CD4-positive, alpha-beta T cell (primary cell): Measurements from ENCODE around the gene SERTM2. TPM values are rescaled to one million over a fixed set of nuclear protein-coding genes. Genes with fewer than 3 reads are reported as not detected.

Source experiments
- ATAC-seq: fragments of 200-7000 bp; cut with Tn5 transposase; one replicate; pipeline ENCODE4 v1.10.0; 2022; ENCODE audit warnings: mild to moderate bottlenecking; ENCODE audit not compliant: poor library complexity
- CTCF ChIA-PET: fragments of 350-600 bp; sonication (Branson Sonifier 250); formaldehyde crosslinking; loops from one replicate; lab custom pipeline; 2021; ENCODE audit warnings: antibody characterized with exemption, inconsistent platforms; lab: Charles Lee
- POLR2A ChIA-PET: fragments of 350-600 bp; sonication (Branson Sonifier 250); formaldehyde crosslinking; loops from one replicate; lab custom pipeline; 2021; ENCODE audit warnings: antibody characterized with exemption, inconsistent platforms; lab: Charles Lee
- DNase-seq, 14 experiments: peaks; one replicate each; pipeline ENCODE4 v3.0.0-alpha.2; 2013 to 2020; ENCODE audit warnings: mixed read lengths in 2 of 14
- H3K27ac ChIP-seq, 2 donors: one replicate each; pipeline versions ENCODE4 v1.5.1 to v1.7.0; 2013; ENCODE audit warnings: low read length in 2 of 2, low read depth in 1 of 2, mild to moderate bottlenecking in 1 of 2
- H3K27me3 ChIP-seq, 2 experiments: 1 replicate in 1 of 2; 2 replicates in 1 of 2; pipeline versions ENCODE4 v1.6.1 to v1.7.0; 2013; ENCODE audit warnings: low read length in 2 of 2, control low read depth in 1 of 2, mild to moderate bottlenecking in 1 of 2, moderate library complexity in 1 of 2; ENCODE audit not compliant: insufficient read depth in 2 of 2, control insufficient read depth in 1 of 2
- H3K36me3 ChIP-seq: one replicate; pipeline ENCODE4 v1.6.1; 2013; ENCODE audit warnings: low read length, control low read depth; ENCODE audit not compliant: insufficient read depth
- H3K4me1 ChIP-seq: one replicate; pipeline ENCODE4 v1.6.1; 2013; ENCODE audit warnings: low read length, control low read depth; ENCODE audit not compliant: insufficient read depth
- H3K4me3 ChIP-seq: one replicate; pipeline ENCODE4 v1.5.1; 2013; ENCODE audit warnings: mild to moderate bottlenecking, low read length, moderate library complexity
- H3K9me3 ChIP-seq, 2 experiments: 1 replicate in 1 of 2; 2 replicates in 1 of 2; pipeline versions ENCODE4 v1.6.1 to v1.7.0; 2013; ENCODE audit warnings: low read length in 2 of 2, mild to moderate bottlenecking in 2 of 2, control low read depth in 1 of 2, moderate library complexity in 1 of 2; ENCODE audit not compliant: control insufficient read depth in 1 of 2, insufficient read depth in 1 of 2
- H3K27ac Mint-ChIP-seq: one replicate; pipeline ENCODE4 v1.8.0; 2020; ENCODE audit warnings: mixed read lengths
- H3K27me3 Mint-ChIP-seq: one replicate; pipeline ENCODE4 v1.8.0; 2021; ENCODE audit warnings: mixed read lengths
- H3K36me3 Mint-ChIP-seq: one replicate; pipeline ENCODE4 v1.8.0; 2021; ENCODE audit warnings: low read depth, mixed read lengths
- H3K4me1 Mint-ChIP-seq: one replicate; pipeline ENCODE4 v1.8.0; 2021; ENCODE audit warnings: low read depth, mixed read lengths
- H3K4me3 Mint-ChIP-seq: one replicate; pipeline ENCODE4 v1.8.0; 2020; ENCODE audit warnings: mild to moderate bottlenecking, mixed read lengths
- H3K9me3 Mint-ChIP-seq: one replicate; pipeline ENCODE4 v1.8.0; 2020; ENCODE audit warnings: mixed read lengths
- intact Hi-C, 2 experiments: fragments of 100-400 bp; cut with DNase I in 1 of 2; cut with micrococcal nuclease in 1 of 2; formaldehyde crosslinking; loops; one replicate each; pipeline versions ENCODE4 v1.15.1 to v1.9.0; 2023 to 2025; cut with DNase I, micrococcal nuclease
- total RNA-seq, 174 experiments: library from RNA in 2 of 174; stranded (reverse) in 2 of 174; gene quantifications; one replicate each; pipeline ENCODE4 v1.2.3 and lab custom pipeline; 2021 to 2026
- TF ChIP-seq, protein P1 (sequence below): fragments of 200-600 bp; IDR thresholded peaks from one replicate; pipeline ENCODE4 v1.8.0; 2022; ENCODE audit warnings: antibody characterized with exemption, mild to moderate bottlenecking

Gene SERTM2
- total RNA-seq, 2 experiments from 2014 or later, result not detected

DNA sequence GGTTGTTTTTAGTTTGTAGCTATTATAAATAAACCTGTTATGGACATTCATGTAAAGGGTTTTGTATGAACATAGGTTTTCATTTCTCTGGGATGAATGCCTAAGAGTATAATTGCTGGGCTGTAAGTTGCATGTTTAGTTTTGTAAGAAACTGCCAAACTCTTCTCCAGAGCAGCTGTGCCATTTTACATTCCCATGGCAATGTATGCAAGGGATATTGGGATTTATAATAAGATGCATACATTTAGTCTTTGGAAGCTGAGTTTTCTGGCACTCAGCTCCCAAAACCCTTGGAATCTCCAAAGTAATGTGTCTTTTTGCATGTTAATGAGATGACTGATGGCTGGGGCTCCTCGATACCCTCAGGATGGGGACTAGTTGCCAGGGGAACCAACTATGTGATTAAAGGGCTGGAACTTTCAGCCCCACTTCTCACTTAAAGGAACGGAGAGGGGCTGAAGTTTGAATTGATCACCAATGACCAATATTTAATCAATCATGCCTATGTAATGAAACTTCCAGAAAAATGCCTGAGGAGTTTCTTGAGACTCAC, 44.0 kb downstream of the SERTM2 start:
- H3K4me1 ChIP-seq, result no peaks in the 10 kb centered on the region
- CTCF ChIA-PET, result no interaction called here
- H3K36me3 ChIP-seq, result no peaks in the 10 kb centered on the region
- no peaks in the 10 kb centered on the region for H3K27me3 ChIP-seq
- intact Hi-C loops, result no loop called here
- TF ChIP-seq, protein P1, sequence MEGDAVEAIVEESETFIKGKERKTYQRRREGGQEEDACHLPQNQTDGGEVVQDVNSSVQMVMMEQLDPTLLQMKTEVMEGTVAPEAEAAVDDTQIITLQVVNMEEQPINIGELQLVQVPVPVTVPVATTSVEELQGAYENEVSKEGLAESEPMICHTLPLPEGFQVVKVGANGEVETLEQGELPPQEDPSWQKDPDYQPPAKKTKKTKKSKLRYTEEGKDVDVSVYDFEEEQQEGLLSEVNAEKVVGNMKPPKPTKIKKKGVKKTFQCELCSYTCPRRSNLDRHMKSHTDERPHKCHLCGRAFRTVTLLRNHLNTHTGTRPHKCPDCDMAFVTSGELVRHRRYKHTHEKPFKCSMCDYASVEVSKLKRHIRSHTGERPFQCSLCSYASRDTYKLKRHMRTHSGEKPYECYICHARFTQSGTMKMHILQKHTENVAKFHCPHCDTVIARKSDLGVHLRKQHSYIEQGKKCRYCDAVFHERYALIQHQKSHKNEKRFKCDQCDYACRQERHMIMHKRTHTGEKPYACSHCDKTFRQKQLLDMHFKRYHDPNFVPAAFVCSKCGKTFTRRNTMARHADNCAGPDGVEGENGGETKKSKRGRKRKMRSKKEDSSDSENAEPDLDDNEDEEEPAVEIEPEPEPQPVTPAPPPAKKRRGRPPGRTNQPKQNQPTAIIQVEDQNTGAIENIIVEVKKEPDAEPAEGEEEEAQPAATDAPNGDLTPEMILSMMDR, result no peak
- Mint-ChIP-seq H3K27me3 (no peaks in the 10 kb centered on the region), H3K27ac (no peak overlapping the region), H3K9me3 (no peaks in the 10 kb centered on the region), H3K36me3 (no peaks in the 10 kb centered on the region), H3K4me1 (no peaks in the 10 kb centered on the region), H3K4me3 (no peak overlapping the region)
- no peaks in the 10 kb centered on the region for H3K9me3 ChIP-seq
- no peak for DNase-seq
- no peak overlapping the region for H3K4me3 ChIP-seq
- H3K27ac ChIP-seq, result no peak overlapping the region
- ATAC-seq, result no peak
- POLR2A ChIA-PET, result no interaction called here

GRCh38 chrX:111560801-111561200, 49.4 kb downstream of the SERTM2 start:
- TF ChIP-seq, protein P1, result no peak
- intact Hi-C loops, result no loop called here
- Histone ChIP-seq H3K4me1 (no peaks in the 10 kb centered on the region), H3K4me3 (no peak overlapping the region), H3K27me3 (no peaks in the 10 kb centered on the region), H3K27ac (no peak overlapping the region), H3K36me3 (no peaks in the 10 kb centered on the region), H3K9me3 (no peaks in the 10 kb centered on the region)
- ChIA-PET CTCF (no interaction called here), POLR2A (no interaction called here)
- DNase-seq (no peak), ATAC-seq (no peak)
- Mint-ChIP-seq H3K4me3 (no peak overlapping the region), H3K36me3 (no peaks in the 10 kb centered on the region), H3K27ac (no peak overlapping the region), H3K9me3 (no peaks in the 10 kb centered on the region), H3K27me3 (no peaks in the 10 kb centered on the region), H3K4me1 (no peaks in the 10 kb centered on the region)

DNA sequence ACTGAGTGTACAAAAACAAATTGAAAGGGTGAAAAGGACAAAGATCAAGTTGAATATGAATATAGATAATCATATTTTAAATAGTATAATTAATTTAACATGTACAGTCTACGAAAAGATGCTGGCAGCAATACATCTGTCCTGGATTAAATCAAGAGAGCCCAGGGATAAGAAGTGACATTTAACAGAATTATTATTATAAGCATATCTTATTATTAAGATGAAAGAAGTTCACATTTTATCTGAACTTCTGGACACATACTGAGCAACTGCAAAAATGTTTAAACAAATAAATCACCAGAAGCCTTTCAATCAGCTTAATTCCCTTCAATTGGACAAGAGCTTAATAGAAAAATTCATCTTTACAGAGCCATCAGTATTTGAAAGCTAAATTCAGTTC, 50.4 kb downstream of the SERTM2 start:
- no peak overlapping the region for H3K27ac ChIP-seq
- H3K4me3 ChIP-seq, result no peak overlapping the region
- TF ChIP-seq, protein P1, result no peak
- H3K9me3 ChIP-seq, result no peaks in the 10 kb centered on the region
- H3K36me3 ChIP-seq, result no peaks in the 10 kb centered on the region
- H3K27ac Mint-ChIP-seq, result no peak overlapping the region
- H3K27me3 ChIP-seq, result no peaks in the 10 kb centered on the region
- H3K36me3 Mint-ChIP-seq, result no peaks in the 10 kb centered on the region
- intact Hi-C loops, result no loop called here
- no peak overlapping the region for H3K4me3 Mint-ChIP-seq
- DNase-seq, result no peak
- no peaks in the 10 kb centered on the region for H3K4me1 Mint-ChIP-seq
- ChIA-PET CTCF (no interaction called here), POLR2A (no interaction called here)
- H3K27me3 Mint-ChIP-seq, result no peaks in the 10 kb centered on the region
- no peaks in the 10 kb centered on the region for H3K9me3 Mint-ChIP-seq
- H3K4me1 ChIP-seq, result no peaks in the 10 kb centered on the region
- ATAC-seq, result no peak
